Neural cell (in vitro differentiated cells): Measurements from ENCODE around the gene RAB17.

Experiments
- CTCF ChIP-seq: fragments of 450-650 bp; IDR thresholded peaks from 2 replicates; pipeline ENCODE4 v1.5.1; 2014; ENCODE audit warnings: antibody characterized with exemption, mild to moderate bottlenecking, moderate library complexity; ENCODE audit not compliant: poor library complexity, severe bottlenecking
- POLR2AphosphoS5 ChIP-seq: IDR thresholded peaks from 2 replicates; pipeline ENCODE4 v1.6.1; 2012

- TF ChIP-seq CTCF (no peak), POLR2AphosphoS5 (no peak)
Observed at GRCh38 chr2:237557633-237558015, 32.9 kb downstream of the RAB17 start.
